ENCODE results near the gene CMPK1.

Gene CMPK1

GRCh38 chr1:47399138-47399845 is 65.7 kb downstream of the CMPK1 start:
- DNase-seq, result no peak

DNA sequence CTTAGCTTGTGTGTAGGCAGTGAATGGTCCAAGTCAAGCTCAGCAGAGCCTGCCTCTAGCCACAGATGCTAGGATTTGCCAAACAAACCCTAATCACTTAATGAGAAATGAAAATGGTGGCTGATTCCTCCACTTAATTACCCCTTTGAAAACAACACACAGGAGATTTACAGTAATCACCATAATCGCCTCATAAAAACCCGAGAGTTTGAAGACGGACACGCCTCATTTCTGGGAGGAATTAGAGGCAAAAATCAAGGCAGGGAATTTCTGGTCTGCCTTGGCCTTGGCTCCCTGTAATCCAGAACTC is 66.2 kb downstream of the CMPK1 start:
- DNase-seq, result peak; percentile 92

DNA sequence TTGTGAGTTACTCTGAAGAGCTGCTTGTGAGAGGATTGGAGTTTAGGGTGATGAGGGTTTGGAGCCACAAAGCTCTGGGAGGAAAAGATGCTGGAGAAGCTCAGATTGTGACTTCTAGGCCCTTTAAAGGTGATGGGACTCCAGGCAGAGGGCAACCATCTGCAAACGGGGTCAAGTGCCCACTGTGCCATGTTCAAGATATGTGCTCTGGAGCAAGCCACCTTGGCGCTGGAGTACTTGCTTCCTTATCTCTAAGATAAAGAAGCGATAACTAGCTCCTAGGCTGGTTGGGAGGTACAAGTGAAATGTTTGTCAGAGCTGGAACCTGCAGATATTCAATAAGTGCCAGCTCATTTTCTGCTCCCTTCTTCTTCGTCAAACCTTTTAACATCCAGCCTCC is 68.2 kb downstream of the CMPK1 start:
- DNase-seq, result no peak

DNA sequence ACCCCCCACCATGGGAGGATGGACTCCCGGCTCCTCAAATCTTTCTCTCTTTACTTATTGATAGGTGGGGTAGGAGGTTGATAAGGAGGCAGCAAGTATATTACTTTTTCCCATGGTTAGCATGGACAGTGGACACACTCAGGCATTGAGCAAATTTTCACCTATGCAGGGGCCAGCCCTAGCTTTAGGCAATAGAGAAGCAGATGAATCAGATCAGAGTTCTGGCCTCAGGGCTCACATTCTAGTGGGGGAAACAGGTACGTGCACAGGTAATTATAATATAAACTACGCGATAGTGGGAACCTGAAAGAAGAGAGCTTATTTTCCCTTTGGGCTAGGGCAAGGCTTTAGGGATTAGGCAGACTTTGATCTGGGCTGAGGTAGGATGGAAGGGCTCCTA is 69.0 kb downstream of the CMPK1 start:
- no peak for DNase-seq

- DNase-seq, result no peak
Measured at GRCh38 chr1:47403321-47403910, 69.8 kb downstream of the CMPK1 start.

DNA sequence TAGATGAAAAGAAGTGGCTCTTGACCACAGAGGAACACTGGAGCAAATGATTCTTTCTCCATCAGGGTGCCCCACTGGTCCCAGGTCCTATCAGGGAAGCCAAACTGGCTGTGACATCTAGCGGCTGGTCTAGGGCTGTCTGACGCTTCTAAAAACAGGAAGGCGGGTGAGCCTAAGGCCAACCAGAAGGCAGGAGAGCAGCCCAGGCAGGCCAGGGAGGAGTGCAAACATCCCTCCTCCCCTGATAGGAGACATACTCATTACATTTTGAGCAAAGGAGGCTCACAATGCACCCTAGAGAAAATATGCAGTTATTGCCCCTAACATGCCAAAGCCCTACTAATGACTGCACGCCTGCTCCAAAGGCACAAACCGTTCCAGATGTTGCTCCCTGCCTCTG is 72.1 kb downstream of the CMPK1 start:
- no peak for DNase-seq

- DNase-seq, result no peak
Measured at GRCh38 chr1:47406966-47407365, 73.4 kb downstream of the CMPK1 start.

- peak; percentile 85 for DNase-seq
Measured at GRCh38 chr1:47407481-47407880, 73.9 kb downstream of the CMPK1 start.

- DNase-seq, result no peak
Measured at GRCh38 chr1:47409311-47410067, 75.9 kb downstream of the CMPK1 start.

DNA sequence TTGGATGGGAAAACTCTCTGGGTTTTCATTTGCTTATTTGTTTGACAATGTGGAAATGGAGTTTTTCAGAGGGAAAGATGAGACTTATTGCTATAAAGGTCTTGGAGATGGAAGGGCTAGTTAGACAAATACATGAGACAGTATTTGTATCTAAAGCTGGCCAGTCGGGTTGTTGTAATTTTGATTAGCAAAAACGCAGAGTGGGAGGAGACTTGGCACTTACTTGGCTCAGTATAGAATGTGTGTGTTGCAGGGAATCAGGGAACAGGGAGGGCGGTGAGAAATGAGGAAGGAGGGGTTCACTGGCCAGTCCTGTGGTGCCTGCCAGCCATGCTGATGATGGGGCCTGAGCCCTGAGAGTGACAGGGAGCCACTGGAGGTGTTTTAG is 76.5 kb downstream of the CMPK1 start:
- DNase-seq, result no peak

GRCh38 chr1:47411436-47411835 is 77.8 kb downstream of the CMPK1 start:
- no peak for DNase-seq

- DNase-seq, result no peak
Measured at GRCh38 chr1:47412437-47412836, 78.8 kb downstream of the CMPK1 start.

DNA sequence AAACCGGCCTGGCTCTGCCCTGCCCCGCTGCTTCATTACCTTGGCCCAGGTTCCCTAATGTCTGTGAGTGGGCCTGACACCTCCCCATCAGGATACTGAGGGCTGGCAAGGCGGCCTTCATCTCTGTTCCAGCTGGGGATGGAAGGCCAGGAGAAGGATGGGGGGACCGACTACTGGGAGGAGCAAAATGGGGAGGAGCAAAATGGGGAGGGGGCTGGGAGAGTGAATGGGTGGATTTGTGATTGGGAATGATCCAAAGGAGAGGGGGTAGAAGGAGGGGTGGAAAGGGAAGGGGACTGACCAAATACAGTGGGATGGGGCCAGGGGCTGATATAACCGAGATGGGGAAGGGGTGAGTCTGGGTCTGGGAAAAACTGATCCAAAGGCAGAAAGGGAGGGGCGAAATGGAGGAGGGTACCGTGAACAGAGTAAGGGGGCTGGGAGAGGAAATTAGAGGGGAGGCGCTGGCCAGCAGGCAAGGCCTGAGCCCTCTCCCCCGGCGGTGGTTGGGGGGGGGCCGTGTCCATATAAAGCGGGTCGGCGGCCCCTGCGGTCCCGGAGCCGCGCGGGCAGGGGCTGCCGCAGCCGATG is 82.2 kb downstream of the CMPK1 start, which contains the start of gene FOXE3:
FOXE3 (plus strand) TSS at position 558 of the 591 bp plus-strand sequence; CDS start at position 589, 31 bp downstream.
- no peak for DNase-seq

DNA sequence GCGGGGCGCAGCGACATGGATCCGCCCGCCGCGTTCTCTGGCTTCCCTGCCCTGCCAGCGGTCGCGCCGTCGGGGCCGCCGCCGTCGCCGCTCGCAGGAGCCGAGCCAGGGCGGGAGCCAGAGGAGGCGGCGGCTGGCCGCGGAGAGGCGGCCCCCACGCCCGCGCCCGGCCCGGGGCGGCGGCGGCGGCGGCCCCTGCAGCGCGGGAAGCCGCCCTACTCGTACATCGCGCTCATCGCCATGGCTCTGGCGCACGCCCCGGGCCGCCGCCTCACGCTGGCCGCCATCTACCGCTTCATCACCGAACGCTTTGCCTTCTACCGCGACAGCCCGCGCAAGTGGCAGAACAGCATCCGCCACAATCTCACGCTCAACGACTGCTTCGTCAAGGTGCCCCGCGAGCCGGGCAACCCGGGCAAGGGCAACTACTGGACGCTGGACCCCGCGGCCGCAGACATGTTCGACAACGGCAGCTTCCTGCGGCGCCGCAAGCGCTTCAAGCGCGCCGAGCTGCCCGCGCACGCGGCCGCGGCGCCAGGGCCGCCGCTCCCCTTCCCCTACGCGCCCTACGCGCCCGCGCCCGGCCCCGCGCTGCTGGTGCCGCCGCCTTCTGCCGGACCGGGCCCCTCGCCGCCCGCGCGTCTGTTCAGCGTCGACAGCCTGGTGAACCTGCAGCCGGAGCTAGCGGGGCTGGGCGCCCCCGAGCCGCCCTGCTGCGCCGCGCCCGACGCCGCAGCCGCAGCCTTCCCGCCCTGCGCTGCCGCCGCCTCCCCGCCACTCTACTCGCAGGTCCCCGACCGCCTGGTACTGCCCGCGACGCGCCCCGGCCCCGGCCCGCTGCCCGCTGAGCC is 83.0 kb downstream of the CMPK1 start:
- DNase-seq, result peak; percentile 59

DNA sequence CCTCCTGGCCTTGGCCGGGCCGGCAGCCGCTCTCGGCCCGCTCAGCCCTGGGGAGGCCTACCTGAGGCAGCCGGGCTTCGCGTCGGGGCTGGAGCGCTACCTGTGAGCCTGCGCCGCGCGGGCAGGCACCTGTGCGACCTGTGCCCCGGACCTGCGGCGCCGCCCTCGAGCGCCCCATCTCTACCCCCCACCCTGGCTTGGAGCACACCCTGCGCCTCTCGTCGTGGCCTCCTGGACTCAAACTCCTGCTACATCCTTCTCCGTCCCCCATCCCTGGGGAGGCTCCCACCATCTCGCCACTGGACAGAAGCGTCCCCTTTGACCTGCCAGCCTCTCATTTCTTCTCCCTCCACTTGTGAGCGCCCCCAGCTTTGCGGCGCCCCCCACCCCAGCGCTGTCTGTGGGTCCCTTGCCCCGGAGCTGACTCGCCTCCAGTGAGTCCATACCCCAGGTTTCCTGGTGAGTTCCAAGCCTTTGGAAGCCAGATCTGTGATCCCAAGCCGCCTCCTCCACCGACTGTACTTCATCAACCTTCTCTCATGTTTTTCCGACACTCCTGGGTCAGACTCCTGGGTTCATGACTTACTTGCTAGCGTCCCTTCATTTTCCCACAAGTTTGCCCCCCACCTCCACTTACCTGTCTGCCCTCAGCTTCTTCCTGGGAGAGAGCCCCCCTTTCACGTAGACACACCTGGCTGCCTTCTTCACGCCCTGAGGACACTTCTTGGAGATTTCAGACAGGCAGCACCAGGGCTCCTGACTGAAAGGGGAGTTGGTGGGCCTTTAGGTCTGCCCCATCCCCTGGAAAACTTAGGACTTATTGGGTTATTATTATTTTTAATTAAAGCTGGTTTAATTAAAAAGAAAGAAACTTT is 83.8 kb downstream of the CMPK1 start:
- no peak for DNase-seq

- DNase-seq, result no peak
Measured at GRCh38 chr1:47418122-47418521, 84.5 kb downstream of the CMPK1 start.

DNA sequence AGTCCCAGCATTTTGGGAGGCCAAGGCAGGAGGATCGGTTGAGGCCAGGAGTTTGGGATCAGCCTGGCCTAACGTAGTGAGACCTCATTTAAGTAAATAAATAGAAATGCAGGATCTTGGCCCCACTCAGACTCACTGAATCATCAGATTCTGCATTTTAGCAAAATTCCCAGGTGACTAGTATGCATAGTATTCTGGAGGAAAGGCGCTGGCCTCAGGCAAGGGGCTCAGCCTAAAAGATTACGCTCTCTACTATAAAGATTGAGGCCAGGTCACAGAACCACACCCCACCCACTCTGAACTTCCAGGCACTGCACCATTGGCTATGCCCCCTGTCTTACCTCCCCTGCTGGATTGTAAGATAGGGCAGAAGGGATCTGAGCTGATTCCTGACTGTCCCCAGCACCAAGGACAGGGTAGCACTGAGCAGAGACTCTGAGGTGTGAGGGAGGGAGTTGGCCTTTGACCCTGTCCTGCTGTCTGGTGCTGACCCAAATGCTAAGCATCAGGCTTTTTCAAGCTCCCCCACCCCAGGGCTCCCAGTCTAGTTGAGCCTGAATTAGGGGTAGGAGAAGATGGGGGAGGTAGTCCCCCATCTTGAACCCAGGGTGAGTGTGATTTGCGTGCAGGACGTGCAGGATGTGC is 85.2 kb downstream of the CMPK1 start:
- DNase-seq, result no peak

GRCh38 chr1:47420547-47420946 is 87.0 kb downstream of the CMPK1 start:
- no peak for DNase-seq

DNA sequence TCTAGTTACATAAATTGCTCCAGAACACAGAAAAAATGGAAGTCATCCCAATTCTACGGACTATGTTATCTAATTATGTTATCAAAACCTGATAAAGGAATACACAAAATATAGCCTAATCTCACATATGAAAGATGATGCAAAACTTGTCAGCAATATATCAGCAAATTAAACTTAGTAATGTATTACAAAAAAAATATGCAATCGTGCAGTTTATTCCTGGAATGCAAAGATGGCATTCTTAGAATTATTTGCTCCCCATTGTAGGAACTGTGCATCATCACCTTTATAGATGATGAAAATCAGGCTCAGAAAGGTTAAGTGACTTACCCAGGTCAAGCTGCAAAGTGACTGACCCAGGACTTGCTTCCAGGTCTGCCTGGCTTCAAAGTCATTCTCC is 90.3 kb downstream of the CMPK1 start:
- DNase-seq, result no peak

- DNase-seq, result peak; percentile 85
Measured at GRCh38 chr1:47424336-47424982, 90.9 kb downstream of the CMPK1 start.
